HG02798 (cell line): ENCODE measurements around the gene CD2.
"Not testable (repeated sequence)": the region's sequence is repeated elsewhere in the genome, so short reads cannot be mapped to it uniquely, and the experiment has no call there.

Experiments
- ATAC-seq: cut with Tn5 transposase; IDR thresholded peaks from one replicate; pipeline ENCODE4 v1.9.1; 2021; ENCODE audit warnings: mild to moderate bottlenecking; ENCODE audit not compliant: unreplicated experiment, poor library complexity

Gene CD2

DNA sequence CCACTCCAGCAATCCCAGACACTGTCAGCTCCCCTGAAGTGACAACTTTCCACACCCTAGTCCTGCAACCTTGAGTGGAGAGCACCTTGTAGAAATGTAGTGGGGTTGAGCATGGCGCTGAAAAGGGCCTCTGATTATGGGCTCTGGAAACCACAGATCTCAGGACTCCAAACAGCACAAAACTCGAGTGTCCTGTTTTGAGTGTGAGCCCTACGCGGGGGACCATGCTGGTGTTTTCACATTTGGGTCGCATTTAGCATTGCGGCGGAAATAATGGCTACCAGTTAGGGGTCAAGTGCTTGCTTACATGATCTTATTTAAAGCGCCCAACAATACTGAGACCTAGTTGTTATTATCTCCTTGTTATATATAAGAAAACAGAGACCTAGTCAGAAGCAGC lies 1.9 kb downstream of the CD2 start:
- not testable (repeated sequence) for ATAC-seq

DNA sequence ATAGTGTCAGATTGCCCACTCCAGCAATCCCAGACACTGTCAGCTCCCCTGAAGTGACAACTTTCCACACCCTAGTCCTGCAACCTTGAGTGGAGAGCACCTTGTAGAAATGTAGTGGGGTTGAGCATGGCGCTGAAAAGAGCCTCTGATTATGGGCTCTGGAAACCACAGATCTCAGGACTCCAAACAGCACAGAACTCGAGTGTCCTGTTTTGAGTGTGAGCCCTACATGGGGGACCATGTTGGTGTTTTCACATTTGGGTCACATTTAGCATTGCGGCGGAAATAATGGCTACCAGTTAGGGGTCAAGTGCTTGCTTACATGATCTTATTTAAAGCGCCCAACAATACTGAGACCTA lies 4.2 kb downstream of the CD2 start:
- ATAC-seq, result not testable (repeated sequence)

DNA sequence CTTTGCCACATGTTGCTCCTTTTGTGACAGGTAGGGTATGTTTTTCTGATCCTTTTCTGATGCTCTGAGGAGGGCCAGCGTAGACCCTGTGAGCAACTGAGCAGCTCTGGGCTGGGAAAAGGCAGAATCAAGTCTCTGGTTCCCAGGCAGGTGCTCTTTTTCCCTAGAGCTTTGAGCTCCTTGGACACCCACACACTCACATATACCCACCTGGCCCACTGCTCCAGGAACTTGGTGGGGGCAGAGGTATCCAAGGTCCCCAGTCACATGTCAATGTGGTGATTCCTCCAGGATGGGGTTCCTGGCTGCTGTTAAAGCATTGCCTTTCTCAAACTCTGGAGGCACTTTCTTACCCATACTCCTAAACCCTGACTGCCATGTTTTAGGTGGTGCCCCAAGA lies 5.4 kb downstream of the CD2 start:
- no peak for ATAC-seq

DNA sequence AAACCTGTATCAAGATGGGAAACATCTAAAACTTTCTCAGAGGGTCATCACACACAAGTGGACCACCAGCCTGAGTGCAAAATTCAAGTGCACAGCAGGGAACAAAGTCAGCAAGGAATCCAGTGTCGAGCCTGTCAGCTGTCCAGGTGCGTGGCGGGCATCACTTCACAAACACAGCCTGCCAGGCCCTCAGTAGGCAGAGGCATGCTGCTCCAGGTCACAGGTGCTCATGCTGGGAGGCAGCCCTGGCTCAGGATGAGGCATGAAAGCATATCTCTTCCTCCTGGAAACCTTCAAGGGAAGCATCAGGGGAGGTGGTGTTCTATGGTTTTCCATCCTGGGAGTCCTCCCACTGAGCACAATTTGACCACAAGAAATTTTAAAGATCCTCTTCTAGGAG lies 6.3 kb downstream of the CD2 start:
- no peak for ATAC-seq

DNA sequence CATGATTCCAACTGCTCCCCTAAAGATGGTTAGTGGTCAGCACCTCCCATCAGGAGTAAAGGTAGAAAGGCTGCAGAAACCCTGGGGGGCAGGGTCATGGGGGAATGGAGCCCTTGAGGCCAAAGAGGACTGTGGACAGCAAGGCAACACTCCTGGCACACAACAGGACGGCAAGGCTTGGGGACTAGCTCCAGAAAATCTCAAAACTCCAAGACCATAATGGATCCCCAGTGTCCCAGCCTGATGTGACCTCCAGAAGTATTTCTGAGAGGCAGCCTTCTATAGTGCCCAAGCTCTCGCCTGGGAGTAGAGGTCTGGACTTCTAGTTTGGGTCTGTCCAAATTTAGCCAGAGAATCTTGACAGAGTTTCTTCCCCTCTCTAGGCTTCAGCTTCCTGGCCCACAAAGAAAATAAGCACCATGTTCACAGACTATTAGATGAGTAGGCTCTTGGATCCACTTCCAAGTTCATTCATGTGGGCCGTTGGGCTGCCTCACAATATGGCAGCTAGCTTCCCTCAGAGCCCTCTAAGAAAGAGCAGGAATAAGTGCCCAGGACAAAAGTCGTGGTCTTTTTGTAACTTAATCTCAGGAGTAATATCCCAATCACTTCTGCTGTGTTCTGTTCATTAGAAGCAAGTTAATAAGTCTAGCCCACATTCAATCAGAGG lies 6.9 kb downstream of the CD2 start:
- ATAC-seq, result no peak

DNA sequence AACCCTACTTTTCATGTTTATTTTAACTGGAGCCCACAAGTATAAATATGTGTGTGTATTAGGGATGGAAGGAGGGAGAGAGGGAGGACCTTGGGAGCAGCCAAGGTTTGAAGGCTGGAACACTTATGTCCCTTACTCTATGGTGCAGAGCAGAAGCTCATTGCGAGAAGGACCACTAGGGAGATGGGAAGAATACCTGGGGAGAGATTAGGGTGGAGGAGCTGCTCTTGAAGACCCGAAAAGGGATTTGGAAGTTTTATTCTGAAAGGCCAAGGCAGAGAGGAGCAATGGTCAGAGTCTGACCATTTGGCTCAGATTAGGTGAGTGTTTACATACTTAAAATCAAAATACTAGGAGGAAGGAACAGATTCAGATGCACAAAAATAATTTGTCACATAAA lies 8.1 kb downstream of the CD2 start:
- no peak for ATAC-seq

DNA sequence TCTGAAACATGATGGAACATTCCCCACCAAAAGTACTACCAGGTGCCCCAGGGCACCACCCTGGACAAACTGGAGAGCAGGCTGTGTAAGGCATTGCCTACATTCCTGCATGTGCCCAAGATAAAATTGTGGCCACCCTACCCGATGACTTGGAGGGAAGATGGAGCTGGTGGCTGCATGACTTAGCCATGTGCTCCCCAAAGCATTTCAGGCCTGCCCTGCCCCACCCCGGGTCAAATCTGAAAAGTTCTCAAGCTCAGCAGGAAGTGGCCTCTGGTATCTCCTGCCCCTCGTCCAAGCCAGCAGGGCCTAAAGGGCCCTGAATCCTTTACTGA lies 8.5 kb downstream of the CD2 start:
- ATAC-seq, result no peak

DNA sequence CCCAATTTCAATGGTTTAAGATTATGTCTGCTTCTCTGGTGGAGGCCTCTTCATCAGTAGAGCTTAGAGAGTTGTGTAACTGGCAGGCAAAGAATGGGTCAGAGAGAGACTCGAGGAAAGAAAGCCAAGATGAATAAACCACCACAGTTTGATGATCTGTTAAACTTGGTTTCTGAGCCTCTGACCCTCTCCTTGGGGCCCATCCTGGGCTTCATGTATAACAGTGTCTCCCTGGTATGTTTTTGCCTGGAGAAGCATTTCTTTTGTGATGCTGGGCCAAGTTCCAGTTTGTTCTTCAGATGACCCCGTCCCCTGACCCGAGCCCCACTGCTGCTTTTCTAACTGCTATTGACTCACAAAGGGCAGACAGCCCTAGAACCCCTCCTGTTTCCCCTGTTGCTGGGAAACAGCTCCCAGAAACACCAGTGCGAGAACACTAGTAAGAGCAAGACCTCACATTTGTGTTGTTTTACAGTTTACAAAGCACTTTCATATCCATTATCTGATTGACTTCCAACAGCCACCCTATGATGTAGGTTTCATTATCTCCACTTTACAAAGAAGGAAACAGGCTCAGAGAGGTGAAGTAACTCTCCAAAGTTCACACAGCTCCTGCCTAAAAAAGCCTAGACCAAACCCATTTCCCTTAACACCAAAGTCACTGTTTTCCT lies 9.0 kb downstream of the CD2 start:
- no peak for ATAC-seq

DNA sequence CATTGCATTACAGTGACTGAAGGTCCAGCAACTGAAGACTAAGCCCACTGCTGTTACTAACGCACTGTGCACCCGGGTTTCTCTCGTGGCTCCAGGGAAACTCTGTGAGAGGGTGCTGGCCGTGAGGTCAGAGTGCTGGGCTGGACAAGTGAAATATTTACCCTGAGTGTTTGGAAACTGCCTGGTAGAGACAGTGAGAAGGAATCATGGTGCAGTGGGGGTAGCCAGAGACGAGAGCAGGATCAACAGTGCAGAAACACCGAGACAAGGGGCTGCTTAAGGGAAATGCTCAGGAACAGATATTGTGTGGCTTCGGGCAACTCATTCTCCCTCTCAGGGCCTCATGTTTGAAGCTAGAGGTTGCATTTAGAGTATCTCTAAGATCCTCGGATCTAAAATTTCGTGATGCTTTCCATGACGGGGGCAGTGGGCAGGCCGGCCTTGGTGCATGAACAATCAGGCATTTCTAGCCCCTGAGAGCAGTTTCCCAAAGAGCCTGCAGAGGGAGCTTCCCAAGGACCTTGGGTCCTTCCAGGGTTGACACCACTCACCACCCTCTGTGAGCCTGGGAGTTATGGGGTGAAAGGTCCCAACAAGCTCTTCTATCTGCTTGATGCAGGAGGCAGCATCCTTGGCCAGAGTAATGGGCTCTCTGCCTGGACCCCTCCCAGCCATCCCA lies 9.7 kb downstream of the CD2 start:
- no peak for ATAC-seq

DNA sequence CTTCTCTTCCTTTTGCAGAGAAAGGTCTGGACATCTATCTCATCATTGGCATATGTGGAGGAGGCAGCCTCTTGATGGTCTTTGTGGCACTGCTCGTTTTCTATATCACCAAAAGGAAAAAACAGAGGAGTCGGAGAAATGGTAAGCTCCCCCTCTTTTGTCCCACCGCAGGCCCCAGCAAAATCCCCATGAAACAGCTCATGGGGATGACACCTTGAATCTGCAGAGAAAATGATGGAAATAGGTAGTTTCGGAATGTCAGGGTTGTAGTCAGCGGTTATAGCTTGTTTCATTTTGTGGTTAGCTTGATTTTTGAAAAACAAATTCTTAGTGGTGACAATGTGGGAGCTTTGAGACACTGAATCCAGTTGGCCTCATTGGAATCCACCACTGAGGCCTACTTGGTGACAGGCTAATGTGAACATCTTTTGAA lies 10.3 kb downstream of the CD2 start:
- ATAC-seq, result no peak

DNA sequence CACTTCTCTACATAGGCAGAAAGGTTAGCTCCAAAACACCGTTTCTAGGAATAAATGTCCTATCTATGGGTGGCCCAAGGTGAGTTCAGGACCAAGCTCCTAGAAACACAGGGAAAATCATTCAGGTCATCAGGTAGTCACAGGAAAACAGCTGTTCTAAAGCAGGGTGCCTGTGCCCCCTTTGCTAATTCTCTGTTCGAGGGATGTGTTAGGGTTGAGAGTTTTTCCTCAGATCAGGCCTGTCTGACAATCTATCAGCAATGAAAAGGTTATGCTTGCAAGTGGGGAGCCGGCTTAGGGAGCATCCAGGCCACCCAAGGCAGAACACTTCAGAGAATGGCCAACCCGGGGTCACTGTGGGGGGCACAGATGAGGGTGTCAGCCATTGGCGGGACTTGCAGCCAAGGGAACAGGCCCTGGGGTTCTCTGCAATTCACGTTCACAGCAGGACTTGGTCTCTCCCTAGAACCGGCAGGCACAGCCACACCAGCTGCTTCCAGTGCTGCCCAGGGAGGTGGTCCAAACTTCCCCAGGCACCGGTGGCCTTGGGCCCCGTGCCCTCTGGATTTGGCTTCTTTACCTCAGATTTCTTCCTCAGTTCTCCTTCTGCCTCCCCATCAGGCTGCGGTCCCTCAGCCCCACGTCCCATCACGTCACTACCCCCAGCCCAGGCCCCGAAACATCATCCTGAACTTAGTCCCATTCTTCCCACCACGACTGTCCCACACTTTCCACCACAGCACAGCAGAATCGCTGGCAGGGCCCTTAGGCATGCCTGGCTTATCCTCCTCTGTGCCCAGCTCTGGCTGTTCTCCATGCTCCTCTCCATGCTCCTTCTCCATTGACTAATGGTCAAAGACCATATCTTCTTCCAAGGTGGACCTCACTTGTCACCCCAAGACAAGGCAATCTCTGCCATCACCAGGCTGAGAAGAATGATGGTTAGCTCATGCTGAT lies 11.0 kb downstream of the CD2 start:
- no peak for ATAC-seq

DNA sequence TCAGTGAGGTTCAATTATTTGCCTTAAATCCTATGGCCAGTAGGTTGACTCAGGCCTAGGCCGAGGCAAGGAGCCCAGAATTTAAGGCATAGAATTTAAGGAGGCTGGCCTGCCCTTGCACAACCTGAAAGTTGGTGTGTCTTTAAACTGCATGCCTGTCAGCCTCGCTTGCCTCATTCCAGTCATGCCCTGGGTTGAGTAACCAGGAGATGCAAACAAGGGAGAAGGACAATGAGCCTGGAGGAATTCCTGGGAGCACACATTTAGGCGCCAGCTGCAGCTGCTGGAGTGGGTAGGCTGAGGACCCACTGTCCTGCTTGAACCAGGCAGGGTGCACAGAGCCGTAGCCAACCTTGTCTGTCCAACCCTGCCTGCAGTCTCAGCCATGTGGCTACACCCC lies 11.7 kb downstream of the CD2 start:
- no peak for ATAC-seq

DNA sequence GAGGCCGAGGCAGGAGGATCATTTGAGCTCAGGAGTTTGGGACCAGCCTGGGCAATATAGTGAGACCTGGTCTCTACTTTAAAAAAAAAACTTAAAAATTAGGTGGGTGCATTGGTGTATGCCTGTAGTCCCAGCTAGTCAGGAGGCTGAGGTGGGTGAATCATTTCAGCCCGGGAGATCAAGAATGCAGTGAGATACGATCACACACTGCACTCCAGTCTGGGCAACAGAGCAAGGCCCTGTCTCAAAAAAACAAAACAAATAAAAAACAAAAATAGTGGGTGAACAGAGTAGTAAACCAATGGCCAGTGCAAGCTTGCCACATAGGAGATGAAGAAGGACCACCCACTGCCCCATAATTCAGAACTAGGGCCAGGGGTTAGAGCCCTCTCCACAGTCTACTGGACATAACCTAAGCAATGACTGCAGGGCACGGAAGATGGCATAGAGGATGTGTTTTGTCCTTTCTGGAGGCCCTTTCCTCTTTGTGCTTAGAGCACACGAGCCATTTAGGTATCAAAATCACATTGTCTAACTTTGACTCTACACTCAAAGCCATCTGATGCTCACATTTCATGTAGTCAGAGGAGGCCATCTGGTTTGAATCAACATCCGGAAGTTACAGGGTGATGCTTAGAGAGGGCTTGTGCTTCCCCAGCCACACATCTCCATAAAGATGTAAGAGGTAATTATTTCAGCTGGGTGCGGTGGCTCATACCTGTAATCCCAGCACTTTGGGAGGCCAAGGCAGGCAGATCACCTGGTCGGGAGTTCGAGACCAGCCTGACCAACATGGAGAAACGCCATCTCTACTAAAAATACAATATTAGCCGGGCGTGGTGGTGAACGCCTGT lies 12.6 kb downstream of the CD2 start:
- ATAC-seq, result no peak

DNA sequence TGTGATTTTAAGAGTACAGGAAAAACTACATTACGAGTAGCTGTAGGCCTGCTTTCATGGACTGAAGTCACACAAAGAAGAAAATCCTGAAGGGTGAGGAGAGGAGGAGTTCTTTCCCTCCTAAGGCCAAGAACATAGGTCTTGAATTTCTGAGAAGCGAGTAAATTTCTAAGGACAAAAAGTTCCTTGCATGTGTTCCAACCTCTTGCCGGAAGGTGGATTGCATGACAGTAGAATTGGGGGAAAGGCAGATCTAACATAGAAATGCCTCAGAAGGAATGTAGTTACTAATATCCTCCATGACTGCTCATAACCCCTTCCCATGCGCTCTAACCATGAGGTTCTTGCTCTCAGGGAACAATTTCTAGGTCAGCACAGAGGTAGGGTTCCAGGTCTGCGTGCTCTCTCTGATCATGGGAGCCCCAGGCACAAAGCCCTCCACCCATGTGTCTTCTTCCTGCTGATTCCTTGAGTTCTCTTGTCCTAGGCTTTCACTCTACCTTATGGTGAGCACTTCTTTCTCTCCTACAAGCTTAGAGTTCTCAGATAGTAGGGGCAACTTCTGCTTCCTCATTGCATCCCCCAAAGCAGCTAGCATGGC lies 13.7 kb downstream of the CD2 start:
- no peak for ATAC-seq

DNA sequence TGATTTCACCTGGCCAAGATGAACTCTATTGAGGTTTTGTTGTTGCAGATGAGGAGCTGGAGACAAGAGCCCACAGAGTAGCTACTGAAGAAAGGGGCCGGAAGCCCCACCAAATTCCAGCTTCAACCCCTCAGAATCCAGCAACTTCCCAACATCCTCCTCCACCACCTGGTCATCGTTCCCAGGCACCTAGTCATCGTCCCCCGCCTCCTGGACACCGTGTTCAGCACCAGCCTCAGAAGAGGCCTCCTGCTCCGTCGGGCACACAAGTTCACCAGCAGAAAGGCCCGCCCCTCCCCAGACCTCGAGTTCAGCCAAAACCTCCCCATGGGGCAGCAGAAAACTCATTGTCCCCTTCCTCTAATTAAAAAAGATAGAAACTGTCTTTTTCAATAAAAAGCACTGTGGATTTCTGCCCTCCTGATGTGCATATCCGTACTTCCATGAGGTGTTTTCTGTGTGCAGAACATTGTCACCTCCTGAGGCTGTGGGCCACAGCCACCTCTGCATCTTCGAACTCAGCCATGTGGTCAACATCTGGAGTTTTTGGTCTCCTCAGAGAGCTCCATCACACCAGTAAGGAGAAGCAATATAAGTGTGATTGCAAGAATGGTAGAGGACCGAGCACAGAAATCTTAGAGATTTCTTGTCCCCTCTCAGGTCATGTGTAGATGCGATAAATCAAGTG lies 14.3 kb downstream of the CD2 start:
- ATAC-seq, result no peak

DNA sequence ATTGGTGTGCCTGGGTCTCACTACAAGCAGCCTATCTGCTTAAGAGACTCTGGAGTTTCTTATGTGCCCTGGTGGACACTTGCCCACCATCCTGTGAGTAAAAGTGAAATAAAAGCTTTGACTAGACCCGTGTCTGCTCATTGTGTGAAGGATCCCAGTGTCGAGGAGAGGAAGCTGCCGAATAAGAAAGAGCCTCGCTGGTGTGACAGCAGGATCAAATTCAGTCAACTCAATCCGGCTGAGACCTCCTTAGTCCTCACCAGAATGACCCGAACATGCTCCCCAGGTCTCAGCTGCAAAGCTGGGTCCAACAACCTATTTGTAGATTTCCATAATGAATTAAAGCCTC lies 14.8 kb downstream of the CD2 start:
- ATAC-seq, result peak; percentile 19

DNA sequence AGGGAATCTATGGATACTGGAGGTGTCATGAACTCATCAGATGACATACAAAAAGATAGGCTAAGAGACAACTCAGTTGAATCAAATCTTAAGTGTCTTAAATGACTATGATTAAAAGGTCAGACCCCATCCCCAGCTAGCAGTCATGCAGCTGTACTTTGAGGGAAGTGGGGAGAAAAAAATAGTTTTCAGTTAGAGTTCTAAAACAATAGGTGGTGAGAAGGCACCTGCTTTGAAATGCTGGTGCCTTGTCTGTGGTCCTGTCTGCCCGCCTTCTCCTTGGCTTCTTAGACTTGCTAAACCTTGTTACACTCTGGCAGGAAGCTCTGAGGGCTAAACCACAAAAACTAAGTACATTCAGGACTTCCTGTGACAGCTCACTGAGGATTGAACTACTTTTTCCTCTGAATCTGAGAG lies 15.3 kb downstream of the CD2 start:
- ATAC-seq, result peak; percentile 72

DNA sequence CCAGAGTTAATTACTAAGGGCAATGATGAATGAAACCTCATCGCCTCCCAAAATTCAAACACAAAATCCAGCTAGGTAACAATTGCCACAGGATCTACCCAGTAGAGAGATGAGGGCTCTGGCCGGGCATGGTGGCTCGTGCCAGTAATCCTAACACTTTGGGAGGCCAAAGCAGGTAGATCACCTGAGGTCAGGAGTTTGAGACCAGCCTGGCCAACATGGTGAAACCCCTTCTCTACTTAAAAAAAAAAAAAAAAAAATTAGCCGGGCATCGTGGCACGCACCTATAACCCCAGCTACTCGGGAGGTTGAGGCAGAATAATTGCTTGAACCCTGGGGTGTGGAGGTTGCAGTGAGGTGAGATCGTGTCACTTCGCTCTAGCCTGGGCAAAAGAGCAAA lies 15.8 kb downstream of the CD2 start:
- no peak for ATAC-seq

DNA sequence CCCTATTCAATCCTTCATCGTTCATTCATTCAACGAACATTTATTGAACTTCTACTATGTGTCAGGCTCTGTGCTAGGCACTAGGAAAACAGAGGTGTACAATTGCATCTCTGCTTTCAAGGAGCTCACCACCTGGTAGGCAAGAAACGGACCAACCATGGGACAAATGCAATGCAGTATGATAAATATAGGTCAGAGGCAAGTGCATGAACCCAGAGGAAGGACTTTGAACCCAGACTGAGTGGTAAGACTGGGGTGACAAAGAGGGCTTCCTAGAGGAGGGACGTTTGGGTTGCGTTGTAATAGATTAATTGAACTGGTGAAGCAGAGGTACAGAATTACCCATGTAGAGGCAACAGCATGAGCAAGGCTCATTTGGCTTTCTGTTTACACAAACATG lies 16.4 kb downstream of the CD2 start:
- ATAC-seq, result no peak
